Central memory CD4-positive, alpha-beta T cell (primary cell): ENCODE data around the gene SDR39U1.
A peak's percentile ranks its signal among the peaks of the same experiment; 100 is the strongest.

Experiments used
- DNase-seq: peaks from one replicate; pipeline ENCODE4 v3.0.0; 2022

SDR39U1 gene

GRCh38 chr14:24441904-24442239 lies 704 bp downstream of the SDR39U1 start:
- no peak for DNase-seq

- DNase-seq, result no peak
Observed at GRCh38 chr14:24441485-24441884, 1.1 kb downstream of the SDR39U1 start.

- DNase-seq, result no peak
Observed at GRCh38 chr14:24440606-24441399, 1.8 kb downstream of the SDR39U1 start.

- DNase-seq, result no peak
Observed at GRCh38 chr14:24439830-24440605, 2.6 kb downstream of the SDR39U1 start.

- DNase-seq, result no peak
Observed at GRCh38 chr14:24439257-24439656, 3.3 kb downstream of the SDR39U1 start.

GRCh38 chr14:24438223-24439097 lies 4.1 kb downstream of the SDR39U1 start:
- DNase-seq, result no peak

GRCh38 chr14:24437736-24438067 lies 4.9 kb downstream of the SDR39U1 start:
- no peak for DNase-seq

GRCh38 chr14:24437020-24437735 lies 5.4 kb downstream of the SDR39U1 start:
- no peak for DNase-seq

- DNase-seq, result peak; percentile 47
Observed at GRCh38 chr14:24436355-24437019, 6.1 kb downstream of the SDR39U1 start.

GRCh38 chr14:24435998-24436354 lies 6.6 kb downstream of the SDR39U1 start:
- DNase-seq, result no peak

- no peak for DNase-seq
Observed at GRCh38 chr14:24435192-24435810, 7.3 kb downstream of the SDR39U1 start.

- no peak for DNase-seq
Observed at GRCh38 chr14:24434676-24435075, 7.9 kb downstream of the SDR39U1 start.

- DNase-seq, result no peak
Observed at GRCh38 chr14:24434036-24434435, 8.5 kb downstream of the SDR39U1 start.

- no peak for DNase-seq
Observed at GRCh38 chr14:24432259-24433131, 10.1 kb downstream of the SDR39U1 start.

GRCh38 chr14:24431569-24432258 lies 10.9 kb downstream of the SDR39U1 start:
- DNase-seq, result peak; percentile 82

- DNase-seq, result peak; percentile 65
Observed at GRCh38 chr14:24430682-24431568, 11.7 kb downstream of the SDR39U1 start.

- DNase-seq, result no peak
Observed at GRCh38 chr14:24430143-24430681, 12.4 kb downstream of the SDR39U1 start.

- DNase-seq, result peak; percentile 85
Observed at GRCh38 chr14:24429395-24430142, 13.0 kb downstream of the SDR39U1 start, which contains the start of the genes CBLN3 and KHNYN. Gene CBLN3 (minus strand): TSS chr14:24429668. CDS start chr14:24429054, 614 bp downstream. Gene KHNYN (plus strand): TSS chr14:24429954. CDS start chr14:24430731, 777 bp downstream.
